ENCODE results near the gene GRID2. TPM values are rescaled to one million over a fixed set of nuclear protein-coding genes. Genes with fewer than 3 reads are reported as not detected.

GRID2 gene
- total RNA-seq, 6 donors from 2014 or later = 0.76 TPM; not detected in 5

GRCh38 chr4:93407493-93408275, 1103.9 kb downstream of the GRID2 start:
- H3K27me3 ChIP-seq = no peaks in the 10 kb centered on the region
- no peak for TF ChIP-seq POLR2AphosphoS5 (IDR thresholded peaks at IDR 0.05)
- TF ChIP-seq POLR2A (IDR thresholded peaks at IDR 0.05) = no peak
- TF ChIP-seq CTCF (IDR thresholded peaks at IDR 0.05) = no peak
- TF ChIP-seq EP300 (IDR thresholded peaks at IDR 0.05) = no peak
- ATAC-seq (ENCODE audit: low FRiP score in 2 of 2) = no peak
- no peak overlapping the region for H3K4me3 ChIP-seq
- no peak for DNase-seq
- no peak overlapping the region for H3K27ac ChIP-seq
- H3K4me1 ChIP-seq = no peaks in the 10 kb centered on the region
- no peaks in the 10 kb centered on the region for H3K9me3 ChIP-seq
- WGBS, 2 donors = 57 to 78% methylated on average over 5 to 8 of the region's 8 CpGs
- H3K36me3 ChIP-seq = no peaks in the 10 kb centered on the region

GRCh38 chr4:93409035-93409434, 1105.3 kb downstream of the GRID2 start:
- Histone ChIP-seq H3K27ac (no peak overlapping the region), H3K36me3 (no peaks in the 10 kb centered on the region), H3K4me3 (no peak overlapping the region), H3K27me3 (no peaks in the 10 kb centered on the region), H3K4me1 (no peaks in the 10 kb centered on the region), H3K9me3 (no peaks in the 10 kb centered on the region)
- TF ChIP-seq CTCF (IDR thresholded peaks at IDR 0.05) (no peak), EP300 (IDR thresholded peaks at IDR 0.05) (no peak), POLR2AphosphoS5 (IDR thresholded peaks at IDR 0.05) (no peak), POLR2A (IDR thresholded peaks at IDR 0.05) (no peak)
- ATAC-seq (ENCODE audit: low FRiP score in 2 of 2) = no peak
- no peak for DNase-seq
- WGBS, 2 donors = 12 to 18% methylated on average over 1 of the region's 1 CpG

GRCh38 chr4:93414041-93414550, 1110.3 kb downstream of the GRID2 start:
- H3K36me3 ChIP-seq = no peaks in the 10 kb centered on the region
- H3K27me3 ChIP-seq = no peaks in the 10 kb centered on the region
- 77 to 82% methylated on average over 1 of the region's 1 CpG for WGBS, 2 donors
- H3K9me3 ChIP-seq = no peaks in the 10 kb centered on the region
- H3K4me3 ChIP-seq = no peak overlapping the region
- DNase-seq (no peak), ATAC-seq (ENCODE audit: low FRiP score in 2 of 2) (no peak)
- H3K4me1 ChIP-seq = no peaks in the 10 kb centered on the region
- H3K27ac ChIP-seq = no peak overlapping the region
- TF ChIP-seq EP300 (IDR thresholded peaks at IDR 0.05) (no peak), CTCF (IDR thresholded peaks at IDR 0.05) (no peak), POLR2AphosphoS5 (IDR thresholded peaks at IDR 0.05) (no peak), POLR2A (IDR thresholded peaks at IDR 0.05) (no peak)

GRCh38 chr4:93416344-93417128, 1112.8 kb downstream of the GRID2 start:
- 72 to 77% methylated on average over 4 of the region's 4 CpGs for WGBS, 2 donors
- H3K27ac ChIP-seq = no peak overlapping the region
- H3K4me3 ChIP-seq = no peak overlapping the region
- no peaks in the 10 kb centered on the region for H3K36me3 ChIP-seq
- DNase-seq (no peak), ATAC-seq (ENCODE audit: low FRiP score in 2 of 2) (no peak)
- H3K4me1 ChIP-seq = no peaks in the 10 kb centered on the region
- TF ChIP-seq CTCF (IDR thresholded peaks at IDR 0.05) (no peak), POLR2A (IDR thresholded peaks at IDR 0.05) (no peak), POLR2AphosphoS5 (IDR thresholded peaks at IDR 0.05) (no peak), EP300 (IDR thresholded peaks at IDR 0.05) (no peak)
- no peaks in the 10 kb centered on the region for H3K9me3 ChIP-seq
- no peaks in the 10 kb centered on the region for H3K27me3 ChIP-seq

Data from upper lobe of left lung (tissue), 6 donors.